ENCODE results near the gene ABCA2. TPM values are rescaled to one million over a fixed set of nuclear protein-coding genes. Genes with fewer than 3 reads are reported as not detected.

ABCA2 gene
- total RNA-seq, 1 experiment from 2014 or later: 19.2 TPM

DNA sequence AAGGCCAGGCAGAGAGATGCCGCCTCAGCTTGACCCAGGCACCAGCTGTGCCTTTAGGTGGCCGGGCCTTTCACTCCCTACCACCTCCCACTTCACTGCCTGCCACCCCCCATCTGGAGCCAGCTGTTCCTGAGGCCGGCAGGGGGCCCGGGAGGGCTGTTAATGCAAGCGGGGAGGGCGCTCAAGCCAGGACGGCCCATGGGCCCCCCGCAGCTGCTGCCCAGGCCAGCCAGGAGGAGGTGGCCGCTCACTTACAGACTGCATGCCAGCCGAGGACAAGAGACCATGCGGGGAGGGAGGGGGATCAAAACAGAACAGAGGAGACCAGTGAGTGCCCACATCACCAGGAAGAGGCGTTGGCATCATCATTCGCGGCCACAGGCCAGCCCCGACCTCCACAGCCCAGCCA, 4.5 kb downstream of the ABCA2 start:
- H3K36me3 Mint-ChIP-seq: no peaks in the 10 kb centered on the region
- TF ChIP-seq OVOL2 (CRISPR knock-in tag; IDR thresholded peaks at IDR 0.05; ENCODE audit: borderline replicate concordance) (no peak), GRHL2 (CRISPR knock-in tag; IDR thresholded peaks at IDR 0.05; ENCODE audit: insufficient replicate concordance, severe bottlenecking) (no peak), SMAD3 (CRISPR knock-in tag; IDR thresholded peaks at IDR 0.05; ENCODE audit: borderline replicate concordance) (no peak), ZNF416 (CRISPR knock-in tag; IDR thresholded peaks at IDR 0.05) (no peak), GABPB1 (CRISPR knock-in tag; IDR thresholded peaks at IDR 0.05) (no peak), ESRRA (CRISPR knock-in tag; IDR thresholded peaks at IDR 0.05; ENCODE audit: borderline replicate concordance) (no peak)
- TF ChIP-seq, protein P1, sequence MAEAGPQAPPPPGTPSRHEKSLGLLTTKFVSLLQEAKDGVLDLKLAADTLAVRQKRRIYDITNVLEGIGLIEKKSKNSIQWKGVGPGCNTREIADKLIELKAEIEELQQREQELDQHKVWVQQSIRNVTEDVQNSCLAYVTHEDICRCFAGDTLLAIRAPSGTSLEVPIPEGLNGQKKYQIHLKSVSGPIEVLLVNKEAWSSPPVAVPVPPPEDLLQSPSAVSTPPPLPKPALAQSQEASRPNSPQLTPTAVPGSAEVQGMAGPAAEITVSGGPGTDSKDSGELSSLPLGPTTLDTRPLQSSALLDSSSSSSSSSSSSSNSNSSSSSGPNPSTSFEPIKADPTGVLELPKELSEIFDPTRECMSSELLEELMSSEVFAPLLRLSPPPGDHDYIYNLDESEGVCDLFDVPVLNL (CRISPR knock-in tag; IDR thresholded peaks at IDR 0.05; ENCODE audit: borderline replicate concordance, low read depth): no peak
- TF ChIP-seq, protein P2, sequence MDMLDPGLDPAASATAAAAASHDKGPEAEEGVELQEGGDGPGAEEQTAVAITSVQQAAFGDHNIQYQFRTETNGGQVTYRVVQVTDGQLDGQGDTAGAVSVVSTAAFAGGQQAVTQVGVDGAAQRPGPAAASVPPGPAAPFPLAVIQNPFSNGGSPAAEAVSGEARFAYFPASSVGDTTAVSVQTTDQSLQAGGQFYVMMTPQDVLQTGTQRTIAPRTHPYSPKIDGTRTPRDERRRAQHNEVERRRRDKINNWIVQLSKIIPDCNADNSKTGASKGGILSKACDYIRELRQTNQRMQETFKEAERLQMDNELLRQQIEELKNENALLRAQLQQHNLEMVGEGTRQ (CRISPR knock-in tag; IDR thresholded peaks at IDR 0.05): no peak
- TF ChIP-seq, protein P3, sequence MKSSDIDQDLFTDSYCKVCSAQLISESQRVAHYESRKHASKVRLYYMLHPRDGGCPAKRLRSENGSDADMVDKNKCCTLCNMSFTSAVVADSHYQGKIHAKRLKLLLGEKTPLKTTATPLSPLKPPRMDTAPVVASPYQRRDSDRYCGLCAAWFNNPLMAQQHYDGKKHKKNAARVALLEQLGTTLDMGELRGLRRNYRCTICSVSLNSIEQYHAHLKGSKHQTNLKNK (CRISPR knock-in tag; IDR thresholded peaks at IDR 0.05): no peak
- TF ChIP-seq, protein P4, sequence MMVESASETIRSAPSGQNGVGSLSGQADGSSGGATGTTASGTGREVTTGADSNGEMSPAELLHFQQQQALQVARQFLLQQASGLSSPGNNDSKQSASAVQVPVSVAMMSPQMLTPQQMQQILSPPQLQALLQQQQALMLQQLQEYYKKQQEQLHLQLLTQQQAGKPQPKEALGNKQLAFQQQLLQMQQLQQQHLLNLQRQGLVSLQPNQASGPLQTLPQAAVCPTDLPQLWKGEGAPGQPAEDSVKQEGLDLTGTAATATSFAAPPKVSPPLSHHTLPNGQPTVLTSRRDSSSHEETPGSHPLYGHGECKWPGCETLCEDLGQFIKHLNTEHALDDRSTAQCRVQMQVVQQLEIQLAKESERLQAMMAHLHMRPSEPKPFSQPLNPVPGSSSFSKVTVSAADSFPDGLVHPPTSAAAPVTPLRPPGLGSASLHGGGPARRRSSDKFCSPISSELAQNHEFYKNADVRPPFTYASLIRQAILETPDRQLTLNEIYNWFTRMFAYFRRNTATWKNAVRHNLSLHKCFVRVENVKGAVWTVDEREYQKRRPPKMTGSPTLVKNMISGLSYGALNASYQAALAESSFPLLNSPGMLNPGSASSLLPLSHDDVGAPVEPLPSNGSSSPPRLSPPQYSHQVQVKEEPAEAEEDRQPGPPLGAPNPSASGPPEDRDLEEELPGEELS (CRISPR knock-in tag; IDR thresholded peaks at IDR 0.05): no peak
- ChIA-PET CTCF (interaction anchor here (2.4 to 2.5 kb wide), 2 partner anchors 12 to 44 kb away, joined by 7 to 29 read pairs; no protein-coding TSS in a partner anchor), POLR2A (no interaction called here)
- H3K4me1 Mint-ChIP-seq: peaks cover 2% of the 10 kb centered on the region; the same call in 1 of the 2 replicates
- no peak for ATAC-seq
- H3K9me3 Mint-ChIP-seq: no peaks in the 10 kb centered on the region
- H3K4me3 Mint-ChIP-seq: no peak overlapping the region
- peaks cover 6% of the 10 kb centered on the region for H3K27me3 Mint-ChIP-seq (ENCODE audit: low read depth)
- no peak overlapping the region for H3K27ac Mint-ChIP-seq
- no peak for DNase-seq (ENCODE audit: low spot score)

DNA sequence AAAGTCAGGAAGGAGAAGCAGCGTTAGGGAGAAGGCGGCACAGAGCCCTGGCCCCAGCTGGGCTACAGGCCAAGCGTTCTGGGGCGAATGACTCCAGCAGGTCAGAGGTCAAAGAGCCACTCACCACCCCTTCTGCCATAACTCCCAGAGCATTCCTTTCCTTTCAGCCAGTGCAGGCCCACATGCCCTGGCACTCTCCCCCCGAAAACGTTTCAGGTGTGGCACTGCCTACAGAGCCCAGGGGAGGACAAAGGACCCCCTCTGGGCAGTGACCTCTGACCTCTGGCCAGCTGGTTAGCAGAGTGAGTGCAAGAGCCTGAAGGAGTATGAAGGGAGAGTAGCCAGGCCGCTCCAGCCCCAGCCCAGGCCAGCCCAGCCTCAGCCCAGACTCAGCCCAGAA, 4.9 kb downstream of the ABCA2 start:
- ATAC-seq: no peak
- ChIA-PET CTCF (interaction anchor here (1.0 to 2.5 kb wide), 8 partner anchors 12 to 223 kb away, joined by 3 to 29 read pairs (median 6); partner anchors contain the start of genes AJM1 and SAPCD2), POLR2A (no interaction called here)
- peaks cover 5% of the 10 kb centered on the region for H3K27me3 Mint-ChIP-seq (ENCODE audit: low read depth)
- no peaks in the 10 kb centered on the region for H3K9me3 Mint-ChIP-seq
- no peak for DNase-seq (ENCODE audit: low spot score)
- H3K36me3 Mint-ChIP-seq: no peaks in the 10 kb centered on the region
- no peak overlapping the region for H3K4me3 Mint-ChIP-seq
- no peak overlapping the region for H3K27ac Mint-ChIP-seq
- H3K4me1 Mint-ChIP-seq: peaks cover 2% of the 10 kb centered on the region; the same call in 1 of the 2 replicates
- TF ChIP-seq, protein P5, sequence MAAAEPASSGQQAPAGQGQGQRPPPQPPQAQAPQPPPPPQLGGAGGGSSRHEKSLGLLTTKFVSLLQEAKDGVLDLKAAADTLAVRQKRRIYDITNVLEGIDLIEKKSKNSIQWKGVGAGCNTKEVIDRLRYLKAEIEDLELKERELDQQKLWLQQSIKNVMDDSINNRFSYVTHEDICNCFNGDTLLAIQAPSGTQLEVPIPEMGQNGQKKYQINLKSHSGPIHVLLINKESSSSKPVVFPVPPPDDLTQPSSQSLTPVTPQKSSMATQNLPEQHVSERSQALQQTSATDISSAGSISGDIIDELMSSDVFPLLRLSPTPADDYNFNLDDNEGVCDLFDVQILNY (CRISPR knock-in tag; IDR thresholded peaks at IDR 0.05): no peak
- TF ChIP-seq ELF4 (CRISPR knock-in tag; IDR thresholded peaks at IDR 0.05; ENCODE audit: low read depth): no peak
- TF ChIP-seq, protein P6, sequence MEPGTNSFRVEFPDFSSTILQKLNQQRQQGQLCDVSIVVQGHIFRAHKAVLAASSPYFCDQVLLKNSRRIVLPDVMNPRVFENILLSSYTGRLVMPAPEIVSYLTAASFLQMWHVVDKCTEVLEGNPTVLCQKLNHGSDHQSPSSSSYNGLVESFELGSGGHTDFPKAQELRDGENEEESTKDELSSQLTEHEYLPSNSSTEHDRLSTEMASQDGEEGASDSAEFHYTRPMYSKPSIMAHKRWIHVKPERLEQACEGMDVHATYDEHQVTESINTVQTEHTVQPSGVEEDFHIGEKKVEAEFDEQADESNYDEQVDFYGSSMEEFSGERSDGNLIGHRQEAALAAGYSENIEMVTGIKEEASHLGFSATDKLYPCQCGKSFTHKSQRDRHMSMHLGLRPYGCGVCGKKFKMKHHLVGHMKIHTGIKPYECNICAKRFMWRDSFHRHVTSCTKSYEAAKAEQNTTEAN (CRISPR knock-in tag; IDR thresholded peaks at IDR 0.05): no peak
- no peak for TF ChIP-seq HMGA2 (CRISPR knock-in tag; IDR thresholded peaks at IDR 0.05)
- no peak for TF ChIP-seq IRF2 (CRISPR knock-in tag; IDR thresholded peaks at IDR 0.05; ENCODE audit: borderline replicate concordance, low read depth)
- TF ChIP-seq, protein P7, sequence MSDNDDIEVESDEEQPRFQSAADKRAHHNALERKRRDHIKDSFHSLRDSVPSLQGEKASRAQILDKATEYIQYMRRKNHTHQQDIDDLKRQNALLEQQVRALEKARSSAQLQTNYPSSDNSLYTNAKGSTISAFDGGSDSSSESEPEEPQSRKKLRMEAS (CRISPR knock-in tag; IDR thresholded peaks at IDR 0.05): no peak
- TF ChIP-seq NFE2L1 (CRISPR knock-in tag; IDR thresholded peaks at IDR 0.05): no peak
- TF ChIP-seq ZNF263 (CRISPR knock-in tag; IDR thresholded peaks at IDR 0.05; ENCODE audit: low read depth): no peak
- TF ChIP-seq, protein P8, sequence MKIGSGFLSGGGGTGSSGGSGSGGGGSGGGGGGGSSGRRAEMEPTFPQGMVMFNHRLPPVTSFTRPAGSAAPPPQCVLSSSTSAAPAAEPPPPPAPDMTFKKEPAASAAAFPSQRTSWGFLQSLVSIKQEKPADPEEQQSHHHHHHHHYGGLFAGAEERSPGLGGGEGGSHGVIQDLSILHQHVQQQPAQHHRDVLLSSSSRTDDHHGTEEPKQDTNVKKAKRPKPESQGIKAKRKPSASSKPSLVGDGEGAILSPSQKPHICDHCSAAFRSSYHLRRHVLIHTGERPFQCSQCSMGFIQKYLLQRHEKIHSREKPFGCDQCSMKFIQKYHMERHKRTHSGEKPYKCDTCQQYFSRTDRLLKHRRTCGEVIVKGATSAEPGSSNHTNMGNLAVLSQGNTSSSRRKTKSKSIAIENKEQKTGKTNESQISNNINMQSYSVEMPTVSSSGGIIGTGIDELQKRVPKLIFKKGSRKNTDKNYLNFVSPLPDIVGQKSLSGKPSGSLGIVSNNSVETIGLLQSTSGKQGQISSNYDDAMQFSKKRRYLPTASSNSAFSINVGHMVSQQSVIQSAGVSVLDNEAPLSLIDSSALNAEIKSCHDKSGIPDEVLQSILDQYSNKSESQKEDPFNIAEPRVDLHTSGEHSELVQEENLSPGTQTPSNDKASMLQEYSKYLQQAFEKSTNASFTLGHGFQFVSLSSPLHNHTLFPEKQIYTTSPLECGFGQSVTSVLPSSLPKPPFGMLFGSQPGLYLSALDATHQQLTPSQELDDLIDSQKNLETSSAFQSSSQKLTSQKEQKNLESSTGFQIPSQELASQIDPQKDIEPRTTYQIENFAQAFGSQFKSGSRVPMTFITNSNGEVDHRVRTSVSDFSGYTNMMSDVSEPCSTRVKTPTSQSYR (CRISPR knock-in tag; IDR thresholded peaks at IDR 0.05): no peak
- TF ChIP-seq FOXJ3 (CRISPR knock-in tag; IDR thresholded peaks at IDR 0.05; ENCODE audit: borderline replicate concordance): no peak
- TF ChIP-seq ZNF138 (CRISPR knock-in tag; conservative IDR thresholded peaks at IDR 0.05): no peak
- TF ChIP-seq ZNF317 (CRISPR knock-in tag; IDR thresholded peaks at IDR 0.05; ENCODE audit: borderline replicate concordance, low read depth): no peak
- TF ChIP-seq JUN (CRISPR knock-in tag; IDR thresholded peaks at IDR 0.05): no peak
- TF ChIP-seq, protein P9, sequence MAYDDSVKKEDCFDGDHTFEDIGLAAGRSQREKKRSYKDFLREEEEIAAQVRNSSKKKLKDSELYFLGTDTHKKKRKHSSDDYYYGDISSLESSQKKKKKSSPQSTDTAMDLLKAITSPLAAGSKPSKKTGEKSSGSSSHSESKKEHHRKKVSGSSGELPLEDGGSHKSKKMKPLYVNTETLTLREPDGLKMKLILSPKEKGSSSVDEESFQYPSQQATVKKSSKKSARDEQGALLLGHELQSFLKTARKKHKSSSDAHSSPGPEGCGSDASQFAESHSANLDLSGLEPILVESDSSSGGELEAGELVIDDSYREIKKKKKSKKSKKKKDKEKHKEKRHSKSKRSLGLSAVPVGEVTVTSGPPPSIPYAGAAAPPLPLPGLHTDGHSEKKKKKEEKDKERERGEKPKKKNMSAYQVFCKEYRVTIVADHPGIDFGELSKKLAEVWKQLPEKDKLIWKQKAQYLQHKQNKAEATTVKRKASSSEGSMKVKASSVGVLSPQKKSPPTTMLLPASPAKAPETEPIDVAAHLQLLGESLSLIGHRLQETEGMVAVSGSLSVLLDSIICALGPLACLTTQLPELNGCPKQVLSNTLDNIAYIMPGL (CRISPR knock-in tag; IDR thresholded peaks at IDR 0.05): no peak
